Thoracic aorta (tissue), 2 donors: ENCODE measurements around the gene RBPMS2. TPM values are rescaled to one million over a fixed set of nuclear protein-coding genes. Genes with fewer than 3 reads are reported as not detected.

Source experiments
- ATAC-seq: fragments of 150-250 bp; one replicate; pipeline ENCODE4 v1.8.0; 2017; ENCODE audit warnings: low read depth; ENCODE audit not compliant: insufficient number of reproducible peaks, low FRiP score
- DNase-seq: peaks from one replicate; pipeline ENCODE4 v3.0.0-alpha.2; 2020; ENCODE audit warnings: low spot score
- H3K27ac ChIP-seq, 2 donors: fragments of 200-600 bp; sonication (generic); 1 replicate in 1 of 2; 2 replicates in 1 of 2; pipeline ENCODE4 v1.5.1; 2016; ENCODE audit warnings: mild to moderate bottlenecking in 2 of 2, moderate library complexity in 2 of 2
- H3K27me3 ChIP-seq: fragments of 200-600 bp; sonication (generic); replicated peaks from 2 replicates; pipeline ENCODE4 v1.6.0; 2016; ENCODE audit warnings: mild to moderate bottlenecking; ENCODE audit not compliant: insufficient read depth
- H3K36me3 ChIP-seq: fragments of 200-600 bp; sonication (generic); one replicate; pipeline ENCODE4 v1.5.1; 2016
- H3K4me1 ChIP-seq, 2 donors: fragments of 200-600 bp; sonication (generic); 1 replicate in 1 of 2; 2 replicates in 1 of 2; pipeline versions ENCODE4 v1.5.1 to v1.6.0; 2016; ENCODE audit warnings: low read depth in 2 of 2, mild to moderate bottlenecking in 1 of 2; ENCODE audit not compliant: control insufficient read depth in 1 of 2
- H3K4me3 ChIP-seq: fragments of 200-600 bp; sonication (generic); 2 replicates; pipeline ENCODE4 v1.5.1; 2016; ENCODE audit warnings: mild to moderate bottlenecking
- H3K9me3 ChIP-seq: fragments of 200-600 bp; sonication (generic); 2 replicates; pipeline ENCODE4 v1.5.1; 2016
- CTCF ChIP-seq: fragments of 200-600 bp; sonication (generic); IDR thresholded peaks from one replicate; pipeline ENCODE4 v1.5.1; 2019; ENCODE audit warnings: antibody characterized with exemption
- total RNA-seq, 2 donors: library from RNA; depleted of rRNA; stranded (reverse); fragments of >200 nt; gene quantifications; one replicate each; pipeline versions ENCODE4 v1.1.0 to v1.2.3, GENCODE V29; 2016

The RBPMS2 gene
- total RNA-seq, 2 donors from 2014 or later, result 4.4 TPM; not detected in 1

GRCh38 chr15:64753480-64754185 is 21.8 kb downstream of the RBPMS2 start:
- H3K27me3 ChIP-seq, result no peaks in the 10 kb centered on the region
- no peaks in the 10 kb centered on the region for H3K4me1 ChIP-seq
- no peaks in the 10 kb centered on the region for H3K9me3 ChIP-seq
- DNase-seq (no peak), ATAC-seq (no peak)
- H3K27ac ChIP-seq, result no peak overlapping the region
- H3K4me3 ChIP-seq, result no peak overlapping the region
- TF ChIP-seq CTCF, result no peak
- no peaks in the 10 kb centered on the region for H3K36me3 ChIP-seq

GRCh38 chr15:64751464-64751863 is 23.9 kb downstream of the RBPMS2 start:
- no peak for TF ChIP-seq CTCF
- no peak for DNase-seq
- H3K9me3 ChIP-seq, result no peaks in the 10 kb centered on the region
- no peaks in the 10 kb centered on the region for H3K27me3 ChIP-seq
- ATAC-seq, result no peak
- no peaks in the 10 kb centered on the region for H3K4me1 ChIP-seq
- no peak overlapping the region for H3K27ac ChIP-seq
- no peak overlapping the region for H3K4me3 ChIP-seq
- H3K36me3 ChIP-seq, result no peaks in the 10 kb centered on the region

GRCh38 chr15:64749999-64750657 is 25.3 kb downstream of the RBPMS2 start:
- Histone ChIP-seq H3K9me3 (no peaks in the 10 kb centered on the region), H3K27me3 (no peaks in the 10 kb centered on the region), H3K4me3 (no peak overlapping the region), H3K27ac (no peak overlapping the region), H3K4me1 (no peaks in the 10 kb centered on the region), H3K36me3 (no peaks in the 10 kb centered on the region)
- ATAC-seq, result no peak
- TF ChIP-seq CTCF, result no peak
- no peak for DNase-seq

GRCh38 chr15:64749167-64749566 is 26.2 kb downstream of the RBPMS2 start:
- TF ChIP-seq CTCF, result no peak
- no peak for DNase-seq
- Histone ChIP-seq H3K4me3 (no peak overlapping the region), H3K9me3 (no peaks in the 10 kb centered on the region), H3K36me3 (no peaks in the 10 kb centered on the region), H3K27me3 (no peaks in the 10 kb centered on the region), H3K4me1 (no peaks in the 10 kb centered on the region), H3K27ac (no peak overlapping the region)
- ATAC-seq, result no peak

GRCh38 chr15:64748251-64748650 is 27.1 kb downstream of the RBPMS2 start:
- H3K9me3 ChIP-seq, result no peaks in the 10 kb centered on the region
- no peak overlapping the region for H3K4me3 ChIP-seq
- no peaks in the 10 kb centered on the region for H3K36me3 ChIP-seq
- no peak for TF ChIP-seq CTCF
- DNase-seq, result no peak
- H3K4me1 ChIP-seq, result no peaks in the 10 kb centered on the region
- H3K27me3 ChIP-seq, result no peaks in the 10 kb centered on the region
- H3K27ac ChIP-seq, result no peak overlapping the region
- ATAC-seq, result no peak
